DMS 273 treated with DMSO at 0.1 percent for 48 hours (cell line): ENCODE results near the gene RAP1GAP2.
"Not testable (repeated sequence)": the region's sequence is repeated elsewhere in the genome, so short reads cannot be mapped to it uniquely, and the experiment has no call there.

ENCODE experiments used
- DNase-seq: peaks from one replicate; lab custom pipeline; 2025; lab: John Stamatoyannopoulos, UW

The RAP1GAP2 gene

GRCh38 chr17:3025421-3026124, 229.3 kb downstream of the RAP1GAP2 start:
- no peak for DNase-seq

GRCh38 chr17:3026125-3026855, 230.1 kb downstream of the RAP1GAP2 start:
- DNase-seq: no peak

- no peak for DNase-seq
These were observed 230.9 kb downstream of the RAP1GAP2 start for GRCh38 chr17:3026856-3027751.

GRCh38 chr17:3027786-3028532, 231.7 kb downstream of the RAP1GAP2 start:
- DNase-seq: no peak

GRCh38 chr17:3029213-3029913, 233.1 kb downstream of the RAP1GAP2 start:
- no peak for DNase-seq

- no peak for DNase-seq
These were observed 233.9 kb downstream of the RAP1GAP2 start for GRCh38 chr17:3030096-3030495.

GRCh38 chr17:3030852-3031470, 234.7 kb downstream of the RAP1GAP2 start:
- DNase-seq: not testable (repeated sequence)

- DNase-seq: no peak
These were observed 236.3 kb downstream of the RAP1GAP2 start for GRCh38 chr17:3032258-3033247.

- DNase-seq: no peak
These were observed 237.0 kb downstream of the RAP1GAP2 start for GRCh38 chr17:3033248-3033640.

GRCh38 chr17:3033741-3034577, 237.7 kb downstream of the RAP1GAP2 start:
- no peak for DNase-seq

- DNase-seq: no peak
These were observed 238.3 kb downstream of the RAP1GAP2 start for GRCh38 chr17:3034578-3034920.

- DNase-seq: no peak
These were observed 239.2 kb downstream of the RAP1GAP2 start for GRCh38 chr17:3035256-3035967.

GRCh38 chr17:3035968-3036280, 239.7 kb downstream of the RAP1GAP2 start:
- DNase-seq: no peak

- no peak for DNase-seq
These were observed 240.6 kb downstream of the RAP1GAP2 start for GRCh38 chr17:3036800-3037199.

GRCh38 chr17:3037259-3037658, 241.0 kb downstream of the RAP1GAP2 start:
- DNase-seq: no peak

GRCh38 chr17:3038941-3039340, 242.7 kb downstream of the RAP1GAP2 start:
- DNase-seq: no peak

GRCh38 chr17:3039736-3040135, 243.5 kb downstream of the RAP1GAP2 start:
- DNase-seq: no peak

- no peak for DNase-seq
These were observed 244.6 kb downstream of the RAP1GAP2 start for GRCh38 chr17:3040882-3041281.
